ENCODE results near the gene AIG1.
A peak's percentile ranks its signal among the peaks of the same experiment; 100 is the strongest.
"Not testable (repeated sequence)": the region's sequence is repeated elsewhere in the genome, so short reads cannot be mapped to it uniquely, and the experiment has no call there.

The AIG1 gene

DNA sequence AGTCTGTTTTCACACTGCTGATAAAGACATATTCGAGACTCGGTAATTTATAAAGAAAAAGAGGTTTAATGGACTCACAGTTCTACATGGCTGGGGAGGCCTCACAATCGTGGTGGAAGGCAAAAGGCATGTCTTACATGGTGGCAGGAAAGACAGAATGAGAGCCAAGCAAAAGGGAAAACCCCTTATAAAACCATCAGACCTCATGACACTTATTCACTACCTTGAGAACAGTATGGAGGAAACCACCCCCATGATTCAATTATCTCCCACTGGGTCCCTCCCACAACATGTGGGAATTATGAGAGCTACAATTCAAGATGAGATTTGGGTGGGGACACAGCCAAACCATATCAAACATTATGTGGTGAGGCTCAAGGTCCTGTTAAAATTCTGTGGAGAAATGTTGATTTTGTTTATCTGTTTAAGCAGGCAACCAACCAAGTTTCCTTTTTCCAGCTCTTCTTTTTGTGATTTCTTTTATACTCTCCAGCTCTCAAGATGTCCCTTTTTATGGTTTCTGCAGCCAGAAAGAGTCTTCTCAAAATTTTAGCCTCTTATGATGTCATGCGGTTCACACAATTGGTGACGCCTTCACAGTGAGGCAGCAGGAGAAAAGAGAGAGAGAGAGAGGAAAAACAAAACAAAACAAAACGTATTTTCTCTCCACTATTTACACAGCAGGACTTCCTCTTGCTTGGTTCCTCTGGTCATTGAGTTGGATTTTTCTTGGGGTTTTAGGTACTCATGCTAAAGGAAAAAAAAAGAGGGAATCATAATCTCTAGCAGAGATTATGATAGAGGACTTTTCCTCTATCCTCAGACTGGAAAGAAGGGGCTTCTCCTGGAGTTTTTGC lies 18.0 kb downstream of the AIG1 start:
- H3K4me3 ChIP-seq (ENCODE audit: low read depth, low read length), result no peak overlapping the region
- TF ChIP-seq, protein P1, sequence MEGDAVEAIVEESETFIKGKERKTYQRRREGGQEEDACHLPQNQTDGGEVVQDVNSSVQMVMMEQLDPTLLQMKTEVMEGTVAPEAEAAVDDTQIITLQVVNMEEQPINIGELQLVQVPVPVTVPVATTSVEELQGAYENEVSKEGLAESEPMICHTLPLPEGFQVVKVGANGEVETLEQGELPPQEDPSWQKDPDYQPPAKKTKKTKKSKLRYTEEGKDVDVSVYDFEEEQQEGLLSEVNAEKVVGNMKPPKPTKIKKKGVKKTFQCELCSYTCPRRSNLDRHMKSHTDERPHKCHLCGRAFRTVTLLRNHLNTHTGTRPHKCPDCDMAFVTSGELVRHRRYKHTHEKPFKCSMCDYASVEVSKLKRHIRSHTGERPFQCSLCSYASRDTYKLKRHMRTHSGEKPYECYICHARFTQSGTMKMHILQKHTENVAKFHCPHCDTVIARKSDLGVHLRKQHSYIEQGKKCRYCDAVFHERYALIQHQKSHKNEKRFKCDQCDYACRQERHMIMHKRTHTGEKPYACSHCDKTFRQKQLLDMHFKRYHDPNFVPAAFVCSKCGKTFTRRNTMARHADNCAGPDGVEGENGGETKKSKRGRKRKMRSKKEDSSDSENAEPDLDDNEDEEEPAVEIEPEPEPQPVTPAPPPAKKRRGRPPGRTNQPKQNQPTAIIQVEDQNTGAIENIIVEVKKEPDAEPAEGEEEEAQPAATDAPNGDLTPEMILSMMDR (conservative IDR thresholded peaks at IDR 0.05; ENCODE audit: low read depth, low read length), result no peak
- DNase-seq (ENCODE audit: low read depth), result peak; percentile 12

GRCh38 chr6:143079325-143079640 lies 18.6 kb downstream of the AIG1 start:
- DNase-seq (ENCODE audit: low read depth), result no peak
- TF ChIP-seq, protein P1 (conservative IDR thresholded peaks at IDR 0.05; ENCODE audit: low read depth, low read length), result no peak

GRCh38 chr6:143082274-143082673 lies 21.6 kb downstream of the AIG1 start:
- H3K4me3 ChIP-seq (ENCODE audit: low read depth, low read length); DNase-seq (ENCODE audit: low read depth): not testable (repeated sequence)

More at GRCh38 chr6:143079325-143079640, 18.6 kb downstream of the AIG1 start:
- no peak overlapping the region for H3K4me3 ChIP-seq (ENCODE audit: low read depth, low read length)

DNA sequence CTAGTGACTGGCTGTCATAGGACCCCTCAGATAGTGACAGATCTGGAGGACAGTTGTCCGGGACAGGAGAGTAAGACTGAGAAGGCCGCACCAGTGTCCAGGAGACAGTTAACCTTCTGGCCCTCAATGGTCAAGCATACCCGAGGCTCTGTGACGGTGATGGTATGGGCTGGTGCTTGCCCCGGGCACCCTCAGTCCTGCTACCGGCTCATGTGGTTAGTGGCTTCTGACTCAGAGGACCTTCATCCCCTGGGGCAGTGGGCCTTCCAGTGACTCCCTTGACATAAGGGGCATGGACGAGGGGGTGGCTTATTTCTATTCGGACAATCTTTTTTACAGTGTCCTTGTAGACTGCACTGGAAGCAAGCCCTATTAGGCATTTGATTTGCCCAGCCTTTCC lies 23.3 kb downstream of the AIG1 start:
- not testable (repeated sequence) for H3K4me3 ChIP-seq (ENCODE audit: low read depth, low read length); DNase-seq (ENCODE audit: low read depth)

DNA sequence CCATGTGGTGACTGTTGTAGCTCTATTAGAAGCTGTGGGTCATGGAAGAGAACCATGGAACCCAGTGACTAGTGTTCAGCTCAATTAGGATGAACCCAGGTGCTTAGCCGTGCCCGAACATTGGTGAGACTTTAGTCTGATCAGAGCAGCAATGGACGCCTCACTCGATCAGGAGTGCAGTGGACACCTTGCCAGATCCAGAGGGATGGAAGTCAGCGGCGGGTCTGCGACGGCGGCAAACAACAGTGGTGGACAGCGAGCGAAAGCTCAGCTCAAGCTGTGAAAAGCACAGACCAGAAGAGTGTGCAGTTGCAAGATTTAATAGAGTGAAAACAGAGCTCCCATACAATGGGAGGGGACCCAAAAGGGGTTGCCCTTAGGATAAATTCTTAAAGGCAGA lies 26.6 kb downstream of the AIG1 start:
- not testable (repeated sequence) for H3K4me3 ChIP-seq (ENCODE audit: low read depth, low read length); DNase-seq (ENCODE audit: low read depth)

DNA sequence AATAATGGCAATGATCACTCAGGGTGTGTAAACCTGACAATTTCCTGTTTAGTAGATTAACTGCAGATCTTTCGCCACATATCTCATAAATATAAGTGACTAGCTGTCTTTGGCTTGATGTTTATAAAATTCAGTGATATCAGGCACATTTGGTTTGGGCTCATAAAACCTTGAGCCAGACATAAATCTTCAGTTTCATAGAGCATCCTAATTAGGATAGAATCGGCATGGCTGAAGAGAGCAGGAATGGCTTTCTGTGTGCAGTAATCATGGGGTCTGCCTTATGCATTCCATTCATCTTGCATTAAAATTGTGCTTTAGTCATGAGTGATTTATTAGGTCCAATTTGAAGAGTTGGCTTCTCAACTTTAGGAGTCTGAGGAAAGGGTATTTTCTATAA lies 27.2 kb downstream of the AIG1 start:
- DNase-seq (ENCODE audit: low read depth), result no peak
- no peak overlapping the region for H3K4me3 ChIP-seq (ENCODE audit: low read depth, low read length)
- TF ChIP-seq, protein P1 (conservative IDR thresholded peaks at IDR 0.05; ENCODE audit: low read depth, low read length), result no peak

GRCh38 chr6:143090314-143091044 lies 29.8 kb downstream of the AIG1 start:
- no peak for DNase-seq (ENCODE audit: low read depth)
- TF ChIP-seq, protein P1 (conservative IDR thresholded peaks at IDR 0.05; ENCODE audit: low read depth, low read length), result no peak

GRCh38 chr6:143092768-143093167 lies 32.1 kb downstream of the AIG1 start:
- TF ChIP-seq, protein P1 (conservative IDR thresholded peaks at IDR 0.05; ENCODE audit: low read depth, low read length), result no peak
- no peak for DNase-seq (ENCODE audit: low read depth)
- no peak overlapping the region for H3K4me3 ChIP-seq (ENCODE audit: low read depth, low read length)

More at GRCh38 chr6:143090314-143091044, 29.8 kb downstream of the AIG1 start:
- H3K4me3 ChIP-seq (ENCODE audit: low read depth, low read length), result no peak overlapping the region

All from choroid plexus epithelial cell (primary cell).